GM18907 (cell line): ENCODE measurements around the gene CEP170B.

Experiments used
- ATAC-seq: cut with Tn5 transposase; IDR thresholded peaks from one replicate; pipeline ENCODE4 v1.9.1; 2021; ENCODE audit warnings: mild to moderate bottlenecking, moderate library complexity; ENCODE audit not compliant: unreplicated experiment

Gene CEP170B

DNA sequence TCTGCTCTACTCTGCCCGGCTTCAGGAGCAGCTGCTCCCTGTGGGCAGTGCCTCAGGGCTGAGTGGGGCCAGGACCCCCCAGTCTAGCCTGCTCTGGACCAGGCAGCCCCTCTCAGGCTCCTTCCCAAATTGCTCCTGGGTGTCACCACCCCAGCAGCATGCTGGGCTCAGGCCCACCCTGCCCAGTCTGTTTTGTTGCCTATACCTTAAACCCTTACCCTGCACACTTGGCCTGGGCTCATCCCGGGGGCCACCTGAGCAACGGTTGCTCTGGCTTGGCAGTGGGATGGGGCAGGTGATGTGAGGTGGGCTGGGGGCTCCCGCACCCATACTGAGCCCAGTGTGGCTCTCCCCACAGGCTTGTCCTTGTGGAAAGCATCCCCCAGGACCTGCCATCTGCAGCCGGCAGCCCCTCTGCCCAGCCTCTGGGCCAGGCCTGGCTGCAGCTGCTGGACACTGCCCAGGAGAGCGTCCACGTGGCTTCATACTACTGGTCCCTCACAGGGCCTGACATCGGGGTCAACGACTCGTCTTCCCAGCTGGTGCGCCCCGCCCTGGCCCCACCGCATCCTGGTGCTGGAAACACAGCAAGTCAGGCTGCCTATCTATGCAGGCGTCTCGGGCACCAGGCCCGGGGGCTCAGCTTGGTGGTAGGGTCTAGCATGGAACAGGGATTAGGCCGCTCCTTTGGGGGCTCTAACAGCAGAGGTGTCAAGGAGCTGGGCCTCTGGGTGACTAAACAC is 63.5 kb downstream of the CEP170B start:
- no peak for ATAC-seq

DNA sequence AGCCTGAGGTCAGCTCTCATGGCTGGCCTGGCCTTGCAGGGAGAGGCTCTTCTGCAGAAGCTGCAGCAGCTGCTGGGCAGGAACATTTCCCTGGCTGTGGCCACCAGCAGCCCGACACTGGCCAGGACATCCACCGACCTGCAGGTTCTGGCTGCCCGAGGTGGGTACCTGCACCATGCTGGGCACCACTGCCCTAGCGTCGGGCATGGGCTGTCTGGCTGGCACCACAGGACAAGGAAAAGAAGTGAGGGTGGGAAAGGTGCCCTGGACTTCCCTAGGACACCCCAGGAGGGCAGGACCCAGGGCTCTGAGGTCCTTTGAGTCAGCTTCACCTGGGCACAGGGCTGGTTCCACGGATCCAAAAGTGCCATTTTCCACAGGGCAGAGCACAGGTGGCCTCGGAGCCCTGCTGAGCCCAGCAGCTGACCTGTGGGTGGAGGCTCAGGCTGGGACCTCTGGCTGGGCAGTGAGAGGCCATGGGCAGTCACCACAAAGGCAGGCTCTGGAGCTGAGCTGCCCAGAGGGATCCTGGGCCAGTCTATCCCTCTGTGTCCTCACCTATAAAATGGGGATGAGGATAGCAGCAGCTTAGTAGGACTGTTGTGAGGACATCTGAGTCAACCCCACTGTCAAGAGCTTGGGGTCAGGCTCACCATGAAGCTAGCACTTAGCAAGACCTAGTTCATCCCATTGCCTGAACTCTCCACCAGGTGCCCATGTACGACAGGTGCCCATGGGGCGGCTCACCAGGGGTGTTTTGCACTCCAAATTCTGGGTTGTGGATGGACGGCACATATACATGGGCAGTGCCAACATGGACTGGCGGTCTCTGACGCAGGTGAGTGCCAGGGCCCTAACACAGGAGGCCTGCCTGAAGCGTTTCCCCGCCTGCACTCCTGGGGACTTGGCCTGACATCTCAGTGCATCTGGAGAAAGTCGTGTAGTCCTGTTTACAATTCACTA is 64.5 kb downstream of the CEP170B start:
- ATAC-seq = no peak

DNA sequence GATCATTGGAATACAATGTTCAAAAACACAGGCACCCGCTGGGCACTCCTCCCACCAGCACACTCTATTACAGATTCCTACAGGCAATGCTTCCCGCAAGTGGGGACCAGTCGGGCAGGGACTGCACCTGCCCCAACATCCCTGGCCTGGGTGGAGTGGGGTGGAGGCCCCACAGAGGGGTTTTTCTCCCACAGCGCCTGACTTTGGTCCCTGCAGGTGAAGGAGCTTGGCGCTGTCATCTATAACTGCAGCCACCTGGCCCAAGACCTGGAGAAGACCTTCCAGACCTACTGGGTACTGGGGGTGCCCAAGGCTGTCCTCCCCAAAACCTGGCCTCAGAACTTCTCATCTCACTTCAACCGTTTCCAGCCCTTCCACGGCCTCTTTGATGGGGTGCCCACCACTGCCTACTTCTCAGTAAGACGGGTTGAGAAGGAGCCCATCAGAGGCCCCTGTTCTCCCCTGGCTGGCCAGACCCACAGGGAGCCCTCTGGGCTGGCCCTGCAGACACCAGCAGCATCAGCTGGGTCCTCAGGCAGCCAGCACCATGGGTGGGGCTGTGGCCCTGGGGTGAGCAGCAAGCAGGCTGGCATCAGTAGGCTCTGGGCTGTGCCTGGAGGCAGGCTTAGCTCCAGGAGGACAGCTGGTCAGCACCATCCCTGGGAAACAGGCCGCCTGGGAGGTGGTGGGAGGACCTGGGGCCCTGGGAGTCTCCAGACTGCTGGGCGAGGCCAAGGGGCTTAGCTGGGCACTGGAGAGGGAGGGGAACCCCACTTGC is 65.6 kb downstream of the CEP170B start:
- ATAC-seq = no peak

DNA sequence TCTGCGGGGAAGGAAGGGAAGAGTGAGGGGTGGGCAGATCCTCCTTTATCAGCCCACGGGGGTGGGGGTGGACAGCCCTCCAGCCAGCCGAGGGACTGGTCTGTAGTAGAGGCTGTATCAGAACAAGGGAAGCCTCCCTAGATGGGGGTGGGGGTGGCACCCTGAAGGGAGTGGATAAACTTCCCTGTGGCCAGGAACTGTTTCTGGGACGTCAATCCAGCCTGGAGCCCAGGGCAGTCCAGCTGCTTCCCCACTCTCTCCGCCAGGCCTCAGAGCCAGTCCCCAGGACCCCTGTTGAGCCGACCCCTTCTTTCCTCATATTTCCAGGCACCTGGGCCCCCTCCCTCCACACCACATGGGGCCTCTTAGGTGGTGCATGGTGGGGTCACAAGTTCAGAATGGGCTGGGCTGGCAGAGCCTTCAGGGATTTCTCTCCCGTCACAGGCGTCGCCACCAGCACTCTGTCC is 66.3 kb downstream of the CEP170B start:
- no peak for ATAC-seq

DNA sequence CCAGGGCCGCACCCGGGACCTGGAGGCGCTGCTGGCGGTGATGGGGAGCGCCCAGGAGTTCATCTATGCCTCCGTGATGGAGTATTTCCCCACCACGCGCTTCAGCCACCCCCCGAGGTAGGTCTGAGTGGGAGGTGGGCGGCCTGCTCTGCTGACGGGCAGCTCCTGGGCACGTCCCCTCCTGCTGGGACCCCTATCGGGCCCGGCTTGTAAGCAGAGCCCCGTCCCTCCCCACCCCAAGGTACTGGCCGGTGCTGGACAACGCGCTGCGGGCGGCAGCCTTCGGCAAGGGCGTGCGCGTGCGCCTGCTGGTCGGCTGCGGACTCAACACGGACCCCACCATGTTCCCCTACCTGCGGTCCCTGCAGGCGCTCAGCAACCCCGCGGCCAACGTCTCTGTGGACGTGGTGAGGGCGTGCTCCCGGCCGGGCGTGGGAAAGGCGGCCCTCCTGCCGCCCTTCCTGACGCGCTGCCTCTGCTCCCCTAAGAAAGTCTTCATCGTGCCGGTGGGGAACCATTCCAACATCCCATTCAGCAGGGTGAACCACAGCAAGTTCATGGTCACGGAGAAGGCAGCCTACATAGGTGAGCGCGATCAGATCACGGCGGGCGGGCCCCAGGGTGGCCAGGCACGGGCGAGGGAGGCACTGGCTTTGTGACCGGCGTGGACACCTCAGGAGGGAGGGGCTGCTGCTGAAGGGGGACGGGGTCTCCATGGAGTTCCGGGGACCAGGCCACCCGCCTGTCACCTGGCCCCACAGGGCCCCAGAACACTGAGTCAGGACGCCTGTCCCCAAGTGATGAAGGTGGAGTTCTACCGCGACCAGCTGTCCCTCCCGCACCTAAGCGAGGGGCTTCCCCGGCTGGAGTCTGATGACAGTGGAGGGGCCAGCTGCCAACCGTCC is 67.0 kb downstream of the CEP170B start:
- ATAC-seq = no peak

DNA sequence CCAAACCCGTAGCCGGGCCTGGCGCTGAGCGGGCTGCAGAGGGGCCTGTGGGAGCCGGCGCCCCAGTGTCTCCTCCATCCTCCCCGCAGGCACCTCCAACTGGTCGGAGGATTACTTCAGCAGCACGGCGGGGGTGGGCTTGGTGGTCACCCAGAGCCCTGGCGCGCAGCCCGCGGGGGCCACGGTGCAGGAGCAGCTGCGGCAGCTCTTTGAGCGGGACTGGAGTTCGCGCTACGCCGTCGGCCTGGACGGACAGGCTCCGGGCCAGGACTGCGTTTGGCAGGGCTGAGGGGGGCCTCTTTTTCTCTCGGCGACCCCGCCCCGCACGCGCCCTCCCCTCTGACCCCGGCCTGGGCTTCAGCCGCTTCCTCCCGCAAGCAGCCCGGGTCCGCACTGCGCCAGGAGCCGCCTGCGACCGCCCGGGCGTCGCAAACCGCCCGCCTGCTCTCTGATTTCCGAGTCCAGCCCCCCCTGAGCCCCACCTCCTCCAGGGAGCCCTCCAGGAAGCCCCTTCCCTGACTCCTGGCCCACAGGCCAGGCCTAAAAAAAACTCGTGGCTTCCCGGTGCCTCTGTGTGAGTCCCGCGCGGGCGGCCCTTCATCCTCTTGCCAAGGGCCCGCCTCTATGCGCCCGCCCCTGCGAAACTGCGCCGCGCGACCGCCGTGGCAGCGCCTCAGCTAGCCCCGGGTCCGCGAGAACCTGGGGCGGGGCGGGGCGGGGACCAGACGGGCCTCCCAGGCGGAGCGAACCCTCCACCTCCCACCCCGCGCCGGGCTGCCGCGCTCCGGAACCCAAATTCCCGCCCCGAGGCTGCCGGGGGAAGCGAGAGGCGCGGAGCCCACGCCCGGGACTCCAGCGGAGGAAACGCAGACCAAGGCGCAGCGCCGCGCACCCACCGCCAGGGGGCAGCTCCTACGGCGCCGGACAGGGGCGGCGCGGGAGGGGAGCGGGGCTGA is 67.9 kb downstream of the CEP170B start:
- no peak for ATAC-seq

DNA sequence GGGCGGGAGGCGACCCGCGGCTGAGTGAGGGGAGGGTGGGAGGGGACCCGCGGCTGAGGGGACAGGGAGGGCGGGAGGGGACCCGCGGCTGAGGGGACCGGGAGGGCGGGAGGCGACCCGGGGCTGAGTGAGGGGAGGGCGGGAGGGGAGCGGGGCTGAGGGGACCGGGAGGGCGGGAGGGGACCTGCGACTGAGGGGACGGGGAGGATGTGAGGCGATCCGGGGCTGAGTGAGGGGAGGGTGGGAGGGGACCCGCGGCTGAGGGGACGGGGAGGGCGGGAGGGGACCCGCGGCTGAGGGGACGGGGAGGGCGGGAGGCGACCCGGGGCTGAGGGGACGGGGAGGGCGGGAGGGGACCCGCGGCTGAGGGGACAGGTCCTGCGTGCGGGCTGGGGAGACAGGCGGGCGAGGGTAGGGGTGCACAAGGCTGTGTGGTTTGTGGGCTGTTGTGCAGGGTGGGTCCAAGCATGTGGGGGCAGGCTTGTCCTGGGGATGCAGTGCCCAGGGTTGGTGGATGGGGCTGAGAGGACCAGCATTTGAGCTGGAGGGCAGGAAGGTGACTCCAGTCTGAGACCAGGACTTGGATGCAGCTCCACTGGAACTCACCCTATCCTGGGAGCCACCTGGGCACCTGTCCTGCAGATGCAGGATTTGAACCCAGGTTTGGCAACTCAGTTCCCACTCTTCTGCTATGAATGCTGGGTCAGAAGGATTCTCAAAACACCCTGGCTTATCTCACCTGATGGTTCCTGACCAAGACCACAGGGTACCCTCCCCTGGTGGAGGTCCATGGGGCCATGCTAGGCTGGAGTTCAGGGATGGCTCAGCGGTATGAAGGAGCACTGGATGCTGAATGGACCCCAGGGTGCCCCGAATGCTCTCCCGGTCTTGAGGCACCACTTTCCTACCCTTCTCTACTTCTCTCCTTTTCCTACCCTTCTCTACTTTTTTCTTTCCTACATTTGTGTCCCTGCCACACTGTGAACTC is 69.0 kb downstream of the CEP170B start:
- ATAC-seq = no peak

DNA sequence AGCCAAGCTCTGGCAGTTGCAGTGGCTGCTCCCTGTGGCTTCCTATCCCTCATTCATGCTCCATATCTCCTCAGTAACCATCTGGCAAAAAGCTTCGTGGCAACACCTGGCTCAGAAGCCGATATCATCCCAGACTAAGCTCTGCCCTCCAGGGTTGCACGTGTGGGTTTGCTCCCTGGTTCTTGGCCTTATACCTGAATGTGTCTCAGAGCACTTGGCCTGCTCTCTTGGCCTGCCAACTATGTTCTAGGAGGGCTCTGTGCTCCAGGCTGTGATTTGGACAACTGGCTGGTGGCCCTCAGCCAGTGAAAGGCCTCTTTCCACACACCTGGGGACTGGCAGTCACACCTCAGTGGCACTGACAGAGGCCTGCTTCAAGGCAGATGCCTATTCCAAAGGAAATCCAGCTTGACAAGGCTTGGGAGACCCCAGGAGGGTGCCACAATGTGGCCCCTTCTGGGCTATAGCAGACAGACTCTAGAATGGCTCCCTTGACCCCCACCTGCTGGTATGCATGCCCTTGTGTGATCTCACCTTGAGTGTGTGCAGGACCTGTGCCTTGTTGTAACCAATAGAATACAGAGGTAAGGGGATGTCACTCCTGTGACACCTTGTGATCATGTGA is 70.1 kb downstream of the CEP170B start:
- ATAC-seq = no peak

DNA sequence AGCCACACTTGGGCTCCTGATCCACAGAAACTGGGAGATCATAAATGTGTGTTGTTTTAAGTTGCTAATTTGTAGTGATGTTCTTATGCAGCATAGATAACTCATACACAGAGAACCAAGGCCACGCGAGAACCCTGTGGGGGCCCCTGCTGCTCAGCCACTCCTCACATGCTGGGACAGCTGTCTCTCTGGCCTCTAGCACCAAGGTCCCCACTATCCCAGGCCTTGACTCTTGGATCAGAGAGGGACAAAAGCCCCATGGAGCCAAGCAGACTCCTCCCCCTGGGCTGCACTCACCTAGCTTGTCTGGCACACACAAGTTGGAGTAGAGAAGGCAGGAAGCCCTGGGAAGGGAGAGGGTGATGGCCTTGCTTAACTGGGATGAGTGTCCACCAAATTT is 70.9 kb downstream of the CEP170B start:
- ATAC-seq = no peak

DNA sequence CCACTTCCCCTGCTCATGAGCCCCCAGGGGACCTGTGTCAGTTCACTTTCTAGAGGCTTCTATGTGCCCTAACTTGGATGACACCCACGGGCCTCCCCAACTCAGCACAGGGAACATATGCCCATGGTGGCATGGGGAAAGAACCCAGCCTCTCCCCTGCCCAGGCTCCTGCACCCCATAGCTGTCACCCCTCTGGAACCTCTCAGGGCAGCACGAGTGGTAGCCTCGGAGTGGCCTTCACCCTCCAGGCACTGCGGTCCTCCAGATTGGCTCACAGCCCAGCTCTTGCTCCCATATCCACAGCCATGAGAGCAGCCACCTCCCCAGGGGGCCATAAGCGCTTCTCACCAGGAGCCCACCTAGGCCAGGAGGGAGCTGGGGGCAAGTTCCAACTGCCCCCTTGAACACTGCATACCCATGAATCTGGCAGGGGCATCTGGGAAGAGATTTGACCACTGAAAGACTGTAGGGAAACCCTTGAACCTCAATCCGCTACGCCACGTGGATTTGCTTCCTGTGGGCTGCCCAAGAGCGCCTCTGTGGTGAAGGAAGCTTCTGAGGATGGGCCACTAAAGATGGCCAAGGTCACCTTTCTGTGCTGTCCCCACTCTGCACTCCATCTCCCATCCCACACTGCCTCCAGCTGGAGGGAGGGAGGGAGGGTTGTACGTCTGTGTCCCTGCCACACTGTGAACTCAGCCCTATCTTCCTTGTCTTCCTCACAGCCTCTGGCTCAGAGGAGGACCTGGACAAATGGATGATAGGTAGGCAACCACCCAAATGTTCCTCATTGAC is 71.5 kb downstream of the CEP170B start:
- no peak for ATAC-seq

DNA sequence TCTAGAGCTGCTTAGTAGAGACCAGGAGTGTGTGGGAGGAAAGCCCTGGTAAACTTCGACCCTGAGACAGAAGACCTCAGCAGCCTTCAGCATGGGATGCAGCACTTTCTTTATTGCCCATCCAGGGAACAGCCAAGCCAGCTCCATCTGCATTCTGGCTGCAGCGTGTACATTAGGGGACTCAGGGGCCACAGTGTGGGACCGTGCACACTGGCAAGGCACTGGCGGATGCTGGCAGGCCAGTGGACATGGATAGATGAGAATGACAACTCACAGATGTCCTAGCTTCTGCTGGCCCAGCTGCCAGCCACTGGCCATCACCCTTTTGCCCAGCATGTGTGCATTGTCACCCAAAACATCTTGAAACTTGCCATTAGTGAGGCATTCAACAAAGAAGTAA is 72.1 kb downstream of the CEP170B start:
- ATAC-seq = no peak

DNA sequence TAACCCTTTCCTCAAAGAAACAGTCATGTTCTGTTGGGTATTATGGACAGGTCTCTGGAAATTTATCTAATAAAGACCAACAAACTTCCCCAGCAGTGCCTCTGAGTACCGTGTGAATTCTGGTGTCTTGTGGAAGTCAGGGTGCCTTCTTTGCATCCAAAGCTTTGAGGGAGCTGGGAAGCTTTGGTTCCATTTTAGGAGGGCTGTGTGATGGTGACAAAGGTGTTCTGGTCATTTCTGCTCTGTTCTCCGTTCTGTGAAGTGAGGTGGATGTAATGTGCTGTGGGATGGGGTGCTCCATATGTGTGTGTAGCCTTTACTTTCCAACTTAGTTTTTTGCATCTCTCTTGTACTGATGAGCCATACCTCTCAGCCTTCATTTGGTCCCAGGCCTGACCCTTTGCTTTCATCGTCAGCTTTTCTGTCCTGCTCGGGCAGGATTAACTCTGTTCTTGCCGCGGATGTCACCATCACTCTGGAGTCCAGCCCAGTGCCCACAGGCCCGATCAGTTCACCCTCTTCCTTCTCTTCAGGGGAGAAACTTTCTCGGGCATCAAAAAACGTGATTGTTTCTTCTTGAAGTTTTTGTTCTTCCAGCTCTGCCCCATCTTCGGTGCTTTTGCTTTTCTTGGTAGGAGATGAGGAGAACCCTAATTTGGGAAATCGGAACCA is 72.8 kb downstream of the CEP170B start:
- no peak for ATAC-seq

DNA sequence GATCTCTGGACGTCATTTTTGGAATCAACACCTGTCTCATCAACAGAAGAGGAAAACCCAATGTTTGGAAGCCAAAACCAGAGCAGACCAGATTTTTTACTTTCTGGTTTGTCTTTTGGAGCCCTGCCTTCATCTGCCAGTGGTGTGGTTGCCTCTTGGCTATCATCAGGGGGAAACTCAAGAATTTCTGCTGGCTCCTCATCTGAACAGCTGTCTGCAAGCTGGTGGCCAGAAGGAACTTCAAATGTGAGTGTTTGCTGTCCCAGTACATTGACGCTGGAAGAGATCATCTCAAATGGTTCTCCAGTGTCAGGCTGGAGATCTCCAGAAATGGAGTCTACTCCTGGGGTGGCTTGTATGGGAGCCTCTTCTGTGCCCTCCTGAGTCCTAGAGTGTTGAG is 73.4 kb downstream of the CEP170B start:
- no peak for ATAC-seq

DNA sequence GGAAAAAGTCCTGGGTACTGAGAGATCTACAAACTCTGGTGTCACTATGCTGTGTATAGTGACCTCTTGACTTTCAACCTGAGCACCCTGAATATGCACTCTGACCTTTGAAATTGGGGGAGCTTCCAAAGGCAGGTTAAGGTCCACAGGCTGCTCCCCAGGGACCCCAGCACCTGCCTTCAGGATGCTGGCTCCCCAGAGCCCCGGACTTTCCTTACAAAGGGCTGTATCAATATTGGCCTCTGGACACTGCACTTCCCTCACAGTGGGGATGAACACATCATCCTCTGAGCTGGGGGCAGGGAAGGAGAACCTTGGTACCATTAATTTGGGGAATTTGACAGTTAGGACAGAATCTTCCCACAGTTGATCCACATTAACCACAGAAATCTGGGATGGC is 73.9 kb downstream of the CEP170B start:
- ATAC-seq = no peak

DNA sequence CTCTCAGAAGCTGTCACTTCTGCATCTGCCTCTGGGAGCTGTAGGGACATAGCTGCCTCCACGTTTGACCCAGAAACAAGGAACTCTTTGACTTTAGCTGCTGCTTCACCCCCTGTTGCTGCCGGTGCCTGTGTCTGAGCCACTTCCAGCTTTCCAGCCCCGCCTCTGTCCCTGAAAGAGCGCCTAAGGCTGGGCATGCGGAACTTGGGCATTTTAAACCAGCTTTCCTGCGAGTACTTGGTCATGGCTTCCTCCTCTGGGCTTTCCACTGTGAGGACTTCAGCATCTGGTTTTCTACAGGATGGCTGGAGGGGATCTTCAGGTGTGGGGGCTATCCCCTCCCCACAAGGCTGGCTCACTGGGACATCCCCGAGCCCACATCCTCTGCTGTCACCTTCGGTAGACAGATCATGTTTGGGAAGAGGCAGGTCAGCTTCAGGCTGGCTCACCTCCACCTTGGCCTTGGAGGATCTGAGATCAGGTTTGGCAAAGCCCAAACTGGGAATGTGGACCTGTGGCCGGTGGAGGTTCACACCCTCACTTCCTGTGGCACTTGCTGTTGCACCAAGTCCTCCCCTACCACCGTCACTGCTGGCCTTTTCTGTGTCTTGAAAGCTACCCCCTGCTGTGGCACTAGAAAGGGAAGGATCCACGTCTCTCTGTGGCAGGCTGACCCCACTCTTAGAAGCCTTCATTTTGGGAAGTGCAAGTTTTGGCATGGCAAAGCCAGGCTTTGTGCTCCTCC is 74.8 kb downstream of the CEP170B start:
- ATAC-seq = no peak
